H9 (cell line): ENCODE results near the gene PATE2. TPM values are rescaled to one million over a fixed set of nuclear protein-coding genes. Genes with fewer than 3 reads are reported as not detected.

Experiments
- DNase-seq: peaks from one replicate; pipeline ENCODE4 v3.0.0-alpha.2; 2017
- H2AFZ ChIP-seq: one replicate; pipeline ENCODE4 v1.6.1; 2013; ENCODE audit warnings: mild to moderate bottlenecking, low read length, control low read depth, moderate library complexity
- H2AK5ac ChIP-seq: 2 replicates; pipeline ENCODE4 v1.6.1; 2013; ENCODE audit warnings: low read length, control low read depth, mixed read lengths; ENCODE audit not compliant: insufficient read length
- H2BK120ac ChIP-seq: one replicate; pipeline ENCODE4 v1.6.1; 2013; ENCODE audit warnings: low read depth, mild to moderate bottlenecking, low read length, control low read depth, inconsistent platforms; ENCODE audit not compliant: poor library complexity, severe bottlenecking
- H2BK12ac ChIP-seq: 2 replicates; pipeline ENCODE4 v1.6.1; 2013; ENCODE audit warnings: low read length, control low read depth, mixed read lengths, low read depth; ENCODE audit not compliant: insufficient read length
- H2BK15ac ChIP-seq: 2 replicates; pipeline ENCODE4 v1.6.1; 2013; ENCODE audit warnings: low read depth, low read length, control low read depth
- H2BK20ac ChIP-seq: one replicate; pipeline ENCODE4 v1.6.1; 2013; ENCODE audit warnings: low read depth, mild to moderate bottlenecking, low read length, control low read depth, inconsistent platforms; ENCODE audit not compliant: poor library complexity, severe bottlenecking
- H2BK5ac ChIP-seq: 2 replicates; pipeline ENCODE4 v1.6.1; 2013; ENCODE audit warnings: low read length, control low read depth, mixed read lengths; ENCODE audit not compliant: insufficient read length
- H3K14ac ChIP-seq: 2 replicates; pipeline ENCODE4 v1.6.1; 2013; ENCODE audit warnings: low read length, control low read depth; ENCODE audit not compliant: insufficient read depth
- H3K18ac ChIP-seq: 2 replicates; pipeline ENCODE4 v1.6.1; 2013; ENCODE audit warnings: low read depth, mild to moderate bottlenecking, mixed read lengths, low read length, control low read depth; ENCODE audit not compliant: insufficient read length
- H3K23ac ChIP-seq: 2 replicates; pipeline ENCODE4 v1.6.1; 2013; ENCODE audit warnings: low read length, control low read depth, mixed read lengths, low read depth; ENCODE audit not compliant: insufficient read length
- H3K23me2 ChIP-seq: 2 replicates; pipeline ENCODE4 v1.6.1; 2013; ENCODE audit warnings: low read depth, mild to moderate bottlenecking, mixed read lengths, low read length, control low read depth; ENCODE audit not compliant: insufficient read length, poor library complexity, severe bottlenecking
- H3K27ac ChIP-seq: 2 replicates; pipeline ENCODE4 v1.5.1; 2013; ENCODE audit warnings: low read length, control low read depth, mixed read lengths, low read depth; ENCODE audit not compliant: insufficient read length
- H3K27me3 ChIP-seq: 2 replicates; pipeline ENCODE4 v1.6.1; 2013; ENCODE audit warnings: low read length, control low read depth, inconsistent platforms; ENCODE audit not compliant: insufficient read depth
- H3K4ac ChIP-seq: 2 replicates; pipeline ENCODE4 v1.6.1; 2013; ENCODE audit warnings: low read depth, mild to moderate bottlenecking, control low read depth, inconsistent platforms, low read length, moderate library complexity
- H3K4me1 ChIP-seq: 2 replicates; pipeline ENCODE4 v1.6.1; 2013; ENCODE audit warnings: low read length, control low read depth, inconsistent platforms; ENCODE audit not compliant: insufficient read depth
- H3K4me2 ChIP-seq: 2 replicates; pipeline ENCODE4 v1.6.1; 2013; ENCODE audit warnings: low read length, control low read depth, mixed read lengths; ENCODE audit not compliant: insufficient read length, insufficient read depth
- H3K56ac ChIP-seq: 2 replicates; pipeline ENCODE4 v1.6.1; 2013; ENCODE audit warnings: low read depth, mild to moderate bottlenecking, mixed read lengths, low read length, control low read depth; ENCODE audit not compliant: insufficient read length
- H3K79me1 ChIP-seq: 2 replicates; pipeline ENCODE4 v1.6.1; 2013; ENCODE audit warnings: low read depth, mild to moderate bottlenecking, moderate library complexity, low read length, control low read depth, inconsistent platforms; ENCODE audit not compliant: insufficient read depth, poor library complexity, severe bottlenecking
- H3K79me2 ChIP-seq: 2 replicates; pipeline ENCODE4 v1.6.1; 2013; ENCODE audit warnings: low read length, control low read depth, inconsistent platforms; ENCODE audit not compliant: insufficient read depth
- H3K9ac ChIP-seq: 2 replicates; pipeline ENCODE4 v1.6.1; 2013; ENCODE audit warnings: low read length, control low read depth, mixed read lengths; ENCODE audit not compliant: insufficient read length; ENCODE audit errors: extremely low read depth
- H3K9me3 ChIP-seq: one replicate; pipeline ENCODE4 v1.6.1; 2013; ENCODE audit warnings: low read depth, low read length, inconsistent platforms; ENCODE audit not compliant: control insufficient read depth
- H3T11ph ChIP-seq: one replicate; pipeline ENCODE4 v1.6.1; 2013; ENCODE audit warnings: mild to moderate bottlenecking, low read length, control low read depth, inconsistent platforms
- H4K20me1 ChIP-seq: one replicate; pipeline ENCODE4 v1.6.1; 2013; ENCODE audit not compliant: control insufficient read depth, insufficient read length, insufficient read depth
- H4K5ac ChIP-seq: 2 replicates; pipeline ENCODE4 v1.6.1; 2013; ENCODE audit warnings: low read depth, mild to moderate bottlenecking, mixed read lengths, low read length, control low read depth; ENCODE audit not compliant: insufficient read length
- H4K8ac ChIP-seq: replicated peaks from 2 replicates; pipeline ENCODE4 v1.6.1; 2013; ENCODE audit warnings: low read length, control low read depth, mixed read lengths, low read depth; ENCODE audit not compliant: insufficient read length
- H4K91ac ChIP-seq: 2 replicates; pipeline ENCODE4 v1.6.1; 2013; ENCODE audit warnings: low read depth, mild to moderate bottlenecking, moderate library complexity, mixed read lengths, low read length, control low read depth; ENCODE audit not compliant: insufficient read length
- H3K27ac Mint-ChIP-seq, 3 experiments: 2 replicates in 2 of 3; 3 replicates in 1 of 3; pipeline ENCODE4 v1.8.0; 2020 to 2021; ENCODE audit warnings: mixed read lengths in 3 of 3, mild to moderate bottlenecking in 1 of 3, moderate library complexity in 1 of 3
- H3K27me3 Mint-ChIP-seq: 2 replicates; pipeline ENCODE4 v1.8.0; 2021; ENCODE audit warnings: low read depth, mild to moderate bottlenecking, moderate library complexity, mixed read lengths
- H3K36me3 Mint-ChIP-seq, 3 experiments: 2 replicates in 2 of 3; 3 replicates in 1 of 3; pipeline ENCODE4 v1.8.0; 2020 to 2021; ENCODE audit warnings: low read depth in 3 of 3, mixed read lengths in 3 of 3; ENCODE audit not compliant: insufficient read depth in 1 of 3
- H3K4me1 Mint-ChIP-seq, 2 experiments: 2 replicates each; pipeline ENCODE4 v1.8.0; 2020; ENCODE audit warnings: mixed read lengths in 2 of 2
- H3K4me3 Mint-ChIP-seq, 2 experiments: 2 replicates in 1 of 2; 3 replicates in 1 of 2; pipeline ENCODE4 v1.8.0; 2020 to 2021; ENCODE audit warnings: mild to moderate bottlenecking in 2 of 2, mixed read lengths in 2 of 2, moderate library complexity in 1 of 2
- H3K9me3 Mint-ChIP-seq, 2 experiments: 2 replicates in 1 of 2; 3 replicates in 1 of 2; pipeline ENCODE4 v1.8.0; 2020; ENCODE audit warnings: mild to moderate bottlenecking in 2 of 2, mixed read lengths in 2 of 2, moderate library complexity in 1 of 2
- CTCF ChIP-seq: fragments of 200-600 bp; sonication (generic); conservative IDR thresholded peaks from 3 replicates; pipeline ENCODE4 v1.8.0; 2021; ENCODE audit warnings: antibody characterized with exemption, mild to moderate bottlenecking
- WGBS: extraction: QIAGEN DNeasy Blood & Tissue Kit; methylation state at CpG from one replicate; pipeline ENCODE4 v1.1.7; 2013; ENCODE audit warnings: missing lambda C conversion rate, low lambda C conversion rate, mixed read lengths; ENCODE audit not compliant: insufficient read length; ENCODE audit errors: extremely low coverage; 5-methylcytosine and 5-hydroxymethylcytosine counted together
- total RNA-seq: library from RNA; stranded (reverse); gene quantifications from 2 replicates; pipeline ENCODE4 v1.2.1, GENCODE V29; 2021

The PATE2 gene
- total RNA-seq, 1 experiment from 2014 or later, result 0.17 TPM

GRCh38 chr11:125790825-125791224 is 12.2 kb upstream of the PATE2 start:
- no peak overlapping the region for H2AK5ac ChIP-seq
- H2BK5ac ChIP-seq, result no peak overlapping the region
- no peak overlapping the region for H3K4ac ChIP-seq
- peaks cover 14 to 16% of the 10 kb centered on the region in 2 experiments; a peak in 4 of 5 replicates for H3K9me3 Mint-ChIP-seq
- peaks cover 3% of the 10 kb centered on the region for H3K27me3 Mint-ChIP-seq
- H3K56ac ChIP-seq, result no peak overlapping the region
- H4K91ac ChIP-seq, result no peak overlapping the region
- H3K4me2 ChIP-seq, result no peak overlapping the region
- H3T11ph ChIP-seq, result no peak overlapping the region
- no peak overlapping the region for H2BK15ac ChIP-seq
- no peak overlapping the region for H3K14ac ChIP-seq
- no peaks in the 10 kb centered on the region for H3K4me1 ChIP-seq
- H3K27ac ChIP-seq, result no peak overlapping the region
- H2AFZ ChIP-seq, result no peak overlapping the region
- no peak for TF ChIP-seq CTCF
- no peaks in the 10 kb centered on the region for H3K9me3 ChIP-seq
- H3K9ac ChIP-seq, result no peak overlapping the region
- H3K36me3 Mint-ChIP-seq, result peaks cover 0 to 6% (median 0%) of the 10 kb centered on the region in 3 experiments; a peak in 1 of 7 replicates
- no CpG with 5 or more reads among the region's 4 CpGs for WGBS
- no peak overlapping the region for H3K27ac Mint-ChIP-seq
- no peaks in the 10 kb centered on the region; the same call in 1 of the 2 replicates for H3K27me3 ChIP-seq
- H4K5ac ChIP-seq, result no peak overlapping the region
- H3K18ac ChIP-seq, result no peak overlapping the region
- no peak overlapping the region for H2BK120ac ChIP-seq
- no peaks in the 10 kb centered on the region for H4K20me1 ChIP-seq
- no peaks in the 10 kb centered on the region for H3K79me2 ChIP-seq
- no peak overlapping the region for H4K8ac ChIP-seq
- no peak overlapping the region for H3K23ac ChIP-seq
- DNase-seq, result no peak
- H3K4me1 Mint-ChIP-seq, result no peaks in the 10 kb centered on the region
- H3K79me1 ChIP-seq, result no peaks in the 10 kb centered on the region
- H2BK12ac ChIP-seq, result no peak overlapping the region
- H3K4me3 Mint-ChIP-seq, result no peak overlapping the region
- no peak overlapping the region for H2BK20ac ChIP-seq
- no peaks in the 10 kb centered on the region for H3K23me2 ChIP-seq
